NCI-H774 (cell line): ENCODE results near the gene ZNF408.
"Not testable (repeated sequence)": the region's sequence is repeated elsewhere in the genome, so short reads cannot be mapped to it uniquely, and the experiment has no call there.

Source experiments
- DNase-seq: peaks from one replicate; lab custom pipeline; 2025; lab: John Stamatoyannopoulos, UW

Gene ZNF408

GRCh38 chr11:46697723-46698122 lies 3.1 kb upstream of the ZNF408 start:
- DNase-seq = no peak

- DNase-seq = no peak
Observed at GRCh38 chr11:46698597-46698996, 2.2 kb upstream of the ZNF408 start.

- no peak for DNase-seq
Observed at GRCh38 chr11:46701078-46701654, 335 bp downstream of the ZNF408 start.

- no peak for DNase-seq
Observed at GRCh38 chr11:46705070-46705688, 4.3 kb downstream of the ZNF408 start.

- DNase-seq = no peak
Observed at GRCh38 chr11:46706886-46707285, 6.1 kb downstream of the ZNF408 start.

- not testable (repeated sequence) for DNase-seq
Observed at GRCh38 chr11:46709351-46709750, 8.5 kb downstream of the ZNF408 start.

GRCh38 chr11:46710821-46711269 lies 10.0 kb downstream of the ZNF408 start:
- no peak for DNase-seq

- no peak for DNase-seq
Observed at GRCh38 chr11:46711303-46711702, 10.5 kb downstream of the ZNF408 start.

- DNase-seq = no peak
Observed at GRCh38 chr11:46712874-46713576, 12.2 kb downstream of the ZNF408 start.

GRCh38 chr11:46717825-46718154 lies 17.0 kb downstream of the ZNF408 start:
- not testable (repeated sequence) for DNase-seq

GRCh38 chr11:46718155-46719019 lies 17.6 kb downstream of the ZNF408 start:
- DNase-seq = peak; percentile 82

- DNase-seq = no peak
Observed at GRCh38 chr11:46719048-46719542, 18.3 kb downstream of the ZNF408 start, which contains the start of gene F2. F2 (plus strand) TSS chr11:46719213; CDS start chr11:46719236, 23 bp downstream.

GRCh38 chr11:46719543-46720218 lies 18.9 kb downstream of the ZNF408 start:
- no peak for DNase-seq

- DNase-seq = no peak
Observed at GRCh38 chr11:46721286-46721685, 20.5 kb downstream of the ZNF408 start.

GRCh38 chr11:46722566-46723358 lies 21.9 kb downstream of the ZNF408 start:
- no peak for DNase-seq

GRCh38 chr11:46723359-46723680 lies 22.5 kb downstream of the ZNF408 start:
- no peak for DNase-seq

- no peak for DNase-seq
Observed at GRCh38 chr11:46724088-46724487, 23.3 kb downstream of the ZNF408 start.

GRCh38 chr11:46725338-46726205 lies 24.7 kb downstream of the ZNF408 start:
- no peak for DNase-seq

GRCh38 chr11:46726206-46726862 lies 25.5 kb downstream of the ZNF408 start:
- DNase-seq = no peak
